GM21360 (cell line): Measurements from ENCODE around the gene TEX14.

Experiments used
- ATAC-seq: cut with Tn5 transposase; IDR thresholded peaks from one replicate; pipeline ENCODE4 v1.9.1; 2021; ENCODE audit warnings: mild to moderate bottlenecking, moderate library complexity; ENCODE audit not compliant: unreplicated experiment

The TEX14 gene

GRCh38 chr17:58691701-58692238 is at the start of gene TEX14:
TEX14 (minus strand) TSS chr17:58692045; CDS start chr17:58652001, 40,044 bp downstream.
- ATAC-seq: no peak

DNA sequence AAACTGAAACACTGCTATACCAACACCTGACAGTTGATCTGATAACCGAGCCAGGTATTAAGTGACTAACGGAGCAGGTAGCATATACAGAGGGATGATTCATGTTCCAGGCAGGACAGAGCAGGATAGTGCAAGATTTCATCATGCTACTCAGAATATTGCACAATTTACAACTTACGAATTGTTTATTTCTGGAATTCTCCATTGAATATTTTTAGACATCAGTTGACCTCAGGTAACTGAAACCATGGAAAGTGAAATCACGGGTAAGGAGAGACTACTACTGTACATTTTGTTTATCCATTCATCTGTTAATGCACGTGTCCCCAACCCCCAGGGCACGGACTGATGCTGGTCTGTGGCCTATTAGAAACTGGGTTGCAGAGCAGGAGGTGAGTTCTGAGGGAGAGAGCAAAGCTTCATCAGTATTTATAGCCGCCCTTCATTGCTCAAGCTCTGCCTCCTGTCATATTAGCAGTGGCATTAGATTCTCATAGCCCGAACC is 49.3 kb upstream of the TEX14 start:
- ATAC-seq: no peak

- no peak for ATAC-seq
These were observed 43.0 kb upstream of the TEX14 start for GRCh38 chr17:58734811-58735210.

DNA sequence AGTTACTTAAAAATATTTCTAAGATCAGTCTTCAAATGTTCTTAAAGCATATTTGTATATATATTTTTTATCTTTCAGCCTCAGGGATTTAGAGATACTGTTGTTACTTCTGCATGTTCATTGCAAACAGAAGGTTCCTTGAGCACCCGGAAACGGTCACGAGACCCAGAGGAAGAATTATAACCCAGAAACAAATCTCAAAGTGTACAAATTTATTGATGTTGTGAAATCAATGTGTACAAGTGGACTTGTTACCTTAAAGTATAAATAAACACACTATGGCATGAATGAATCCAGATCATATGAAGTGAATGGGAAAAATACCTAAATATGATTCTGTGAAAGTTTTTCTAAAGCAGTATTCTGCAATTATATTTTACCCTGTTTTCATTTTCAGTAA is 42.2 kb upstream of the TEX14 start:
- no peak for ATAC-seq

GRCh38 chr17:58730937-58731336 is 39.1 kb upstream of the TEX14 start:
- ATAC-seq: no peak

DNA sequence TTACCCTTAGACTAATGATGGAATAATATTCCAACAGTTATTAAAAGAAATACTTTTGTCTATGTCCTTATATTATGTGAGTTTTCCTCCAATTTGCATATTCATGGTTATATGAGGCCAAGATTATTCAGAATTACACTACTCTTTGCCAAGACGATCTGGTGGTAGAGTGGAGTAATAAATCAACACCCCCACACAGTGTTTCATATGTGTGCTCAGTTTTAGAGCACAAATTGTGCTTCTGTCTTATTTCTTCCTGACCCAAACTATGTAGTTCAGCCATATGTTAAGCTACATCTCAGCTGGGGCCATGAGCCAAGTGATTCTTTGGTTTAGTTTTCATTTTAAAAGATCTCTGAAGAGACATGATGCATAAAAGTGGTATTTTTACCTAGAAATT is 37.0 kb upstream of the TEX14 start:
- no peak for ATAC-seq

GRCh38 chr17:58722696-58723095 is 30.9 kb upstream of the TEX14 start:
- ATAC-seq: no peak

GRCh38 chr17:58722274-58722673 is 30.4 kb upstream of the TEX14 start:
- ATAC-seq: no peak

GRCh38 chr17:58710948-58711552 is 19.2 kb upstream of the TEX14 start:
- ATAC-seq: no peak

DNA sequence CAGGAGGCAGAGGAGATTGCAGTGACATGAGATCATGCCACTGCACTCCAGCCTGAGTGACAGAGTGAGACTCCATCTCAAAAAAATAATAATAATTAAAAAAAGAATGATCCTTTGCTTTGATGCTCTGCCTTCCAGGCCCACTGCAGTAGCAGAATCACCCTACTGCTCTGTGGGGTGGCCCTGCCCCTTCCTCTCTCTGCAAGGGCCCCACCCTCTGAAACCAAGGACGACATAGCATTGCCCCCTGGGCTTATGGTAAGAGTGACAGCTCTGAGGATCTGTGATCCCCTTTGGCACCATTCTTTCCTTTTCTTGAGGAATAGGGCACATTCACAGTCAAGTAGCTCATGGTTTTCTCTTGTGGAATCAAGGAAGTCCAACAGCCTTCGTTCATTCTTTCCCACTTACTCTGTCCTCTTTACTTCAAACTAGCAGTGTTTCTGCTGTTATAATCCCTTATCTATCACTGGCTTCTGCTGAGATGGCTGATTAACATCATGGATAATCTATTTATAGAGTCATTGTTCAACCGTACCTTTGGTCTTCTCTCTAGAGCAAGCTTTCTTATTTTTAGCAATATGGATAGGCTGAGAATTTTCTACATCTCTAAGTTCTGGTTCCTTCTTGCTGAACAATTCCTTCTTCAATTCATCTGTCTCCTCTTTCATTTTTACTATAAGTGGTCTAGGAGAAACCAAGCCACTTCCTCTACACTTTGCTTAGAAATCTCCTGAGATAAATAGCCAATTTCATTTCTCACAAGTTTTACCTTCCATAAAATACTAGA is 14.7 kb upstream of the TEX14 start:
- ATAC-seq: no peak

GRCh38 chr17:58703916-58704286 is 12.1 kb upstream of the TEX14 start:
- no peak for ATAC-seq

DNA sequence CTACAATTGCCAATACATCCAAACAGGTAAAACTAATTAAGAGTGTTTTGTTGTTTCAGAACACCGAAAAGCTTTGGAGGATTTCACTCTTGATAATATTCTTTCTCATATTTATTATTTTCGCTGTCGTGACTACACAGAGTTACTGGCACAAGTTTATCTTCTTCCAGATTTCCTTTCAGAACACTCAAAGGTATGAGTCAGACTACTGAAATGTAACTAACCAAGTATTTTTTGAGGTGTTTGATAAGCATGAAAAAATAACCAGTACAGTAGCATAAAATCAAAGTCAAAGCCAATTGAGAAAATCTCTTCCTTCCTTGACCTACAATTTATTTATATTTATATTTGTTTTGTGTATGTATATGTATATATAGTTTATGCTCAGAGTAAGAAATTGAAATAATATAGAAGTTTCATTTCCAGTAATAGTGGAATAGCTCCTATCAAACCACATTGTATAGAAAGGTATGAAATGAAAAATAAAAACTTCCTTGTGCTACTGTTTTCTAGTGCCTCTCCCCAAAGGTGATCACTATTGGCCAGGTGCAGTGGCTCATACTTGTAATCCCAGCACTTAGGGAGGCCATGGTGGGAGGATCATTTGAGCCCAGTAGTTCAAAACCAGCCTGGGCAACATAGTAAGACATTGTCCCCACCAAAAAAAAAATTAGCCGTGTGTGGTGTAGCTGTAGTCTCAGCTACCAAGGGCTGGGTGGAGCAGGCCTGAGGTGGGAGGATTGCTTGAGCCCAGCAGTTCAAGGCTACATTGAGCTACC is 11.5 kb upstream of the TEX14 start:
- no peak for ATAC-seq

DNA sequence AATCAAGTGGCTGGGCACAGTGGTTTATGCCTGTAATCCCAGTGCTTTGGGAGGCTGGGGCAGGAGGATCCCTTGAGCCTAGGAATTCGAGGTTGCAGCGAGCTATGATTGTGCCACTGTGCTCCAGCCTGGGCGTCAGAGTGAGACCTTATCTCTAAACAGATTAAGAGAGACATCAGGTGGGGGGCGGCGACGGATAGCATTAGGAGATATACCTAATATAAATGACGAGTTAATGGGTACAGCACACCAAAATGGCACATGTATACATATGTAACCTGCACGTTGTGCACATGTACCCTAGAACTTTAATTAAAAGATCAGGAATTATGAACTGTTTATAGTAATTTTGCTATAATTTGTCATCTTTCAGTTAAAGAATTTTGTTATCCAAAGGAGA is 10.9 kb upstream of the TEX14 start:
- ATAC-seq: no peak

- ATAC-seq: no peak
These were observed 10.2 kb upstream of the TEX14 start for GRCh38 chr17:58702045-58702476.

DNA sequence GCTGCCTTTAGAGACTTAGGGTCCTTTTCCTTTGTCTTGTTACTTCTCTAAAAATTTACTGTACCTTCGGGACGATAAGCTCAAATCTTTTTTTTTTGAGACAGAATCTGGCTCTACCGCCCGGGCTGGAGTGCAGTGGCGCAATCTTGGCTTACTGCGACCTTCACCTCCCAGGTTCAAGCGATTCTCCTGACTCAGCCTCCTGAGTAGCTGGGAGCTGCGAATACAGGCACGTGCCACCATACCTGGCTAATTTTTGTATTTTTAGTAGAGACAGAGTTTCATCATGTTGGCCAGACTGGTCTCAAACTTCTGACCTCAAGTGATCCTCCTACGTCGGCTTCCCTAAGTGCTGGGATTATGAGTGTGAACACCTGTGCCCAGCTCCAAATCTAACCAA is 7.9 kb upstream of the TEX14 start:
- no peak for ATAC-seq

GRCh38 chr17:58694826-58695225 is 3.0 kb upstream of the TEX14 start:
- ATAC-seq: no peak

GRCh38 chr17:58694302-58694701 is 2.5 kb upstream of the TEX14 start:
- ATAC-seq: no peak

DNA sequence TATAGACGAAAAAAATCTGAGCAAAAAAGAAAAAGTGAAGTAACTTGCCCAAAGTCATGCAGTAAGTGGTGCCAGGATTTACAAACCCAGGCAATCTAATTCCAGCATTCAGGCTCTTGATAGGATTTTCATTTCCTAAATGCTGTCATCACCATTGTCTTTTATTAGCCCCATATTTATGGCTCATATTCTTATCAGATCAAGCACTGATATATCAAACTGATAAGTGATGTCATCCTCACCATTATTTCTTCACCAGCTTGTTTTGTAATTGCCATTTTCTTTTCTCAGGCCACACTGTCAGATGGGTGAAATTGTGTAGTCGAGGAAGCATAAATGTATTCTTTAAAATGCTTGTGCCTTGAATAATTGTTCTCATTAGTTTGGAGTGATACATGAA is 1.9 kb upstream of the TEX14 start:
- no peak for ATAC-seq

DNA sequence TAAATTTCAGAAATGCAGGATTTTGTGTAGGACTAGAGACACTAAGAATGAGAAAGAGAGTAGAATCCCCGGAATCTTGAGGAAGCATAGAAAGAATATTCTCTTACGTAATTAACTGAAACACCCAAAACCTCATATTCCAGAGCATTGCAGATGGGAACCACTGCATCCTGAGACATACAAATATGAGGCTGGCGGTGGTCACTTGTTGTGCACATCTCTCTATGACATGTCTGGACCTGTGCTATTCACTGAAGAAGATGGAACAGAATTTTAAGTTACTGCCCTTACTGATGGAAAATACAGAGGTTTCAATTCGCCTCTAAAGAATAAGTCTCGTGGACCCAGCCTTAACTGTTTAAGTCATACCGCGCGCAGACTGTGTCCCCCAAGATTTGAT is 1.4 kb upstream of the TEX14 start:
- ATAC-seq: no peak

- ATAC-seq: peak; percentile 90
These were observed 602 bp upstream of the TEX14 start, which contains the start of gene RAD51C for GRCh38 chr17:58692239-58693055. RAD51C (plus strand) TSS chr17:58692602; CDS start chr17:58692644, 42 bp downstream.
